ENCODE results near the gene EFNA4. TPM values are rescaled to one million over a fixed set of nuclear protein-coding genes. Genes with fewer than 3 reads are reported as not detected.

Gene EFNA4, protein sequence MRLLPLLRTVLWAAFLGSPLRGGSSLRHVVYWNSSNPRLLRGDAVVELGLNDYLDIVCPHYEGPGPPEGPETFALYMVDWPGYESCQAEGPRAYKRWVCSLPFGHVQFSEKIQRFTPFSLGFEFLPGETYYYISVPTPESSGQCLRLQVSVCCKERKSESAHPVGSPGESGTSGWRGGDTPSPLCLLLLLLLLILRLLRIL
- total RNA-seq = 8.4 and 9.9 TPM in 2 replicates
- 10.9 TPM for total RNA-seq (2013)
- 6.5 and 10.6 TPM in 2 replicates for polyA plus RNA-seq
- 18.4 and 26.8 TPM in 2 replicates for polyA minus RNA-seq

DNA sequence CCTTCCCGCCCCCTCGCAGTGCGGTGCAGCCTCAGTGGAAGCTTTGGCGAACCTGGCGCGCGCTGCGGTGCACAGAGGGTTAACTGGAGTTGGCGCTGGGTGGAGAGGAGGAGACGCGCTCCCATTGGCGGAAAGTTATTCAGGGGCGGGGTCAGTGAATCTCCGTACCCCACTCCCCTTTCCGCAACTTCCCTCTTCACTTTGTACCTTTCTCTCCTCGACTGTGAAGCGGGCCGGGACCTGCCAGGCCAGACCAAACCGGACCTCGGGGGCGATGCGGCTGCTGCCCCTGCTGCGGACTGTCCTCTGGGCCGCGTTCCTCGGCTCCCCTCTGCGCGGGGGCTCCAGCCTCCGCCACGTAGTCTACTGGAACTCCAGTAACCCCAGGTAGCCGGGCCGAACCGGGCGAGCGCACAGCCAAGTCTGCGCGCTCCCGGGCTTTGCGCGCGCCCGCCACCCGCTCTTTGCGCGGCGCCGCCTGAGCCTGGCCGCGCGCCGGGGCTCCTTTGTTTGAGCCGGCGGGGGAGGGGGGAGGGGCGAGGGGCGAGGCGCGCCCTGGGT is at the start of gene EFNA4:
EFNA4 (plus strand) TSS at position 191 of the 561 bp plus-strand sequence; CDS start at position 275, 84 bp downstream.
- Histone ChIP-seq H3K9ac (ENCODE audit: low read length) (peak within 1 kb of the TSS; percentile 82), H3K4me3 (ENCODE audit: control extremely low read depth in 1 of 5, extremely low read depth in 1 of 5, insufficient read depth in 1 of 5, low read depth in 2 of 5, low read length in 4 of 5) (peak within 1 kb of the TSS; percentile 68 to 78 (median 74)), H3K4me2 (replicated peaks; ENCODE audit: low read depth, low read length, poor library complexity, severe bottlenecking) (peak within 1 kb of the TSS; percentile 96), H3K27me3 (replicated peaks in 1 of 4; ENCODE audit: control extremely low read depth in 1 of 4, control insufficient read depth in 3 of 4, insufficient read depth in 4 of 4, low read length in 3 of 4) (peaks cover 0 to 3% (median 0%) of the 10 kb centered on the region in 4 experiments), H3K9me3 (ENCODE audit: control extremely low read depth in 1 of 3, control insufficient read depth in 2 of 3, insufficient read depth in 1 of 3, low read length in 2 of 3) (no peaks in the 10 kb centered on the region), H3K79me2 (ENCODE audit: control insufficient read depth, insufficient read depth, low read length) (peaks cover 24% of the 10 kb centered on the region), H4K20me1 (ENCODE audit: control insufficient read depth, insufficient read depth, low read length, poor library complexity, severe bottlenecking) (peaks cover 38% of the 10 kb centered on the region), H3K27ac (ENCODE audit: low read length in 2 of 2) (peak within 1 kb of the TSS; percentile 25 to 55), H3K4me1 (ENCODE audit: control insufficient read depth in 2 of 2, insufficient read depth in 2 of 2, low read length in 2 of 2) (peaks cover 27 to 50% of the 10 kb centered on the region in 2 donors), H3K36me3 (replicated peaks in 1 of 2; ENCODE audit: control extremely low read depth in 1 of 2, control insufficient read depth in 1 of 2, extremely low read depth in 1 of 2, insufficient read depth in 2 of 2, low read length in 1 of 2) (peaks cover 0 to 14% of the 10 kb centered on the region in 2 experiments), H2AFZ (ENCODE audit: insufficient read depth, low read depth, low read length, poor library complexity, severe bottlenecking) (peak within 1 kb of the TSS; percentile 80)
- POLR2A ChIA-PET = interaction anchor here (0.9 to 2.4 kb wide), 3 partner anchors 13 to 109 kb away, joined by 3 to 18 read pairs (median 6); partner anchors contain the start of gene ADAM15
- H3K9me3 Mint-ChIP-seq (ENCODE audit: insufficient read depth) = no peaks in the 10 kb centered on the region
- DNase-seq (peak; percentile 94), ATAC-seq (ENCODE audit: low read depth) (peak; percentile 84)
- TF ChIP-seq EZH2 (IDR thresholded peaks at IDR 0.05; ENCODE audit: borderline replicate concordance, insufficient read depth, low read depth, low read length, poor library complexity, severe bottlenecking) (no peak), CTCF (IDR thresholded peaks at IDR 0.05) (no peak)
- H3K27ac Mint-ChIP-seq = peak within 1 kb of the TSS; percentile 87
- no peaks in the 10 kb centered on the region for H3K27me3 Mint-ChIP-seq
- H3K4me3 Mint-ChIP-seq = peak within 1 kb of the TSS; percentile 94
- under 1% methylated on average over 46 of the region's 57 CpGs for WGBS (ENCODE audit: insufficient coverage)
- CTCF ChIA-PET = interaction anchor here (0.8 to 20.2 kb wide), 13 partner anchors 8 to 130 kb away, joined by 3 to 370 read pairs (median 6); partner anchors contain the start of genes ADAM15, EFNA3 and KRTCAP2
- peaks cover 47% of the 10 kb centered on the region for H3K4me1 Mint-ChIP-seq
- intact Hi-C loops (cut with micrococcal nuclease) = loop anchor here (1.0 to 10.0 kb wide), 10 partner anchors 8 to 1391 kb away; partner anchors contain the start of genes ADAR and ILF2
